K562 (cell line): Measurements from ENCODE around the gene IGFBP7. TPM values are rescaled to one million over a fixed set of nuclear protein-coding genes. Genes with fewer than 3 reads are reported as not detected.

ENCODE experiments used
- ATAC-seq: fragments of 200-7000 bp; cut with Tn5 transposase; 3 replicates; pipeline ENCODE4 v1.9.1; 2020; ENCODE audit warnings: moderate library complexity
- BruUV-seq: library from RNA; stranded (reverse); fragments of 400-500 nt; replicated peaks from 2 replicates; lab custom pipeline; 2021; lab: Mats Ljungman, UMichigan
- CTCF ChIA-PET: fragments of 300-600 bp; formaldehyde crosslinking; extraction: SDS; loops from one replicate; lab custom pipeline; 2021; ENCODE audit warnings: low intra/inter-chr PET ratio; lab: Yijun Ruan, JAX
- POLR2A ChIA-PET: fragments of 300-600, 350-650 bp; sonication (Branson Sonifier 250); formaldehyde crosslinking; extraction: SDS; loops from one replicate; lab custom pipeline; 2021; ENCODE audit warnings: antibody characterized with exemption, inconsistent platforms; lab: Yijun Ruan, JAX
- DNase-seq, 4 experiments: peaks; one replicate each; pipeline versions ENCODE4 v3.0.0 to v3.0.0-alpha.2; 2011 to 2018; ENCODE audit warnings: low spot score in 3 of 4, mixed read lengths in 3 of 4; ENCODE audit errors: extremely low read depth in 1 of 4
- FAIRE-seq: peaks from 2 replicates; lab custom pipeline; 2011; peaks lifted over from hg19 to GRCh38; lab: Jason Lieb, UNC
- H2AFZ ChIP-seq: 2 replicates; pipeline ENCODE4 v1.6.0; 2011; ENCODE audit warnings: low read depth, low read length, control low read depth, inconsistent platforms
- H3K27ac ChIP-seq: fragments of 200-600 bp; 3 replicates; pipeline ENCODE4 v1.8.0; 2011; ENCODE audit warnings: low read depth, mild to moderate bottlenecking, control low read depth, inconsistent platforms, low read length, moderate library complexity, mixed read lengths; ENCODE audit errors: extremely low read depth
- H3K27me3 ChIP-seq, 2 experiments: fragments of 300-600 bp in 1 of 2; 2 replicates in 1 of 2; 3 replicates in 1 of 2; pipeline versions ENCODE4 v1.6.0 to v1.8.0; 2011; ENCODE audit warnings: inconsistent platforms in 2 of 2, low read length in 2 of 2, mild to moderate bottlenecking in 1 of 2, mixed read lengths in 1 of 2, moderate library complexity in 1 of 2; ENCODE audit not compliant: control insufficient read depth in 2 of 2, insufficient read depth in 2 of 2
- H3K36me3 ChIP-seq: fragments of 300-600 bp; 3 replicates; pipeline ENCODE4 v1.8.0; 2011; ENCODE audit warnings: mild to moderate bottlenecking, low read length, inconsistent platforms; ENCODE audit not compliant: control insufficient read depth, insufficient read depth
- H3K4me1 ChIP-seq, 2 experiments: fragments of 200-600 bp in 1 of 2; replicated peaks in 1 of 2; 2 replicates in 1 of 2; 3 replicates in 1 of 2; pipeline versions ENCODE4 v1.5.1 to v1.8.0; 2011; ENCODE audit warnings: inconsistent platforms in 2 of 2, low read length in 2 of 2, mild to moderate bottlenecking in 1 of 2, mixed read lengths in 1 of 2, moderate library complexity in 1 of 2; ENCODE audit not compliant: control insufficient read depth in 2 of 2, insufficient read depth in 2 of 2
- H3K4me2 ChIP-seq: 2 replicates; pipeline ENCODE4 v1.6.1; 2011; ENCODE audit warnings: low read length, control low read depth, inconsistent platforms, mixed read lengths; ENCODE audit not compliant: insufficient read depth
- H3K4me3 ChIP-seq: fragments of 200-600 bp; sonication (generic), shearing (Covaris generic); 2 replicates; pipeline ENCODE4 v1.5.1; 2016; ENCODE audit warnings: control low read depth, inconsistent platforms
- H3K79me2 ChIP-seq: fragments of 200-600 bp; 3 replicates; pipeline ENCODE4 v1.8.0; 2011; ENCODE audit warnings: low read length, inconsistent platforms; ENCODE audit not compliant: control insufficient read depth, insufficient read depth
- H3K9ac ChIP-seq, 2 experiments: 2 replicates each; pipeline versions ENCODE4 v1.6.0 to v1.6.1; 2011; ENCODE audit warnings: low read depth in 2 of 2, low read length in 2 of 2, control low read depth in 1 of 2, inconsistent platforms in 1 of 2, mild to moderate bottlenecking in 1 of 2, mixed read lengths in 1 of 2; ENCODE audit not compliant: insufficient read depth in 1 of 2
- H3K9me1 ChIP-seq: one replicate; pipeline ENCODE4 v1.6.0; 2011; ENCODE audit warnings: inconsistent platforms, mild to moderate bottlenecking, low read length, moderate library complexity; ENCODE audit not compliant: control insufficient read depth, insufficient read depth
- H3K9me3 ChIP-seq: replicated peaks from 2 replicates; pipeline ENCODE4 v1.5.1; 2011; ENCODE audit warnings: low read depth, low read length, inconsistent platforms; ENCODE audit not compliant: control insufficient read depth, insufficient read depth
- H4K20me1 ChIP-seq: replicated peaks from 2 replicates; pipeline ENCODE4 v1.6.1; 2011; ENCODE audit warnings: low read length, inconsistent platforms, mixed read lengths; ENCODE audit not compliant: control insufficient read depth, insufficient read depth
- ATF3 ChIP-seq, 2 experiments: fragments of 450-650 bp in 1 of 2; sonication (generic) in 1 of 2; formaldehyde crosslinking in 1 of 2; IDR thresholded peaks in 1 of 2; conservative IDR thresholded peaks in 1 of 2; 2 replicates each; pipeline versions ENCODE4 v1.6.1 to v1.8.1; 2016 to 2023; ENCODE audit warnings: mild to moderate bottlenecking in 2 of 2, moderate library complexity in 2 of 2, inconsistent platforms in 1 of 2, missing genetic modification reagents in 1 of 2
- CCAR2 ChIP-seq: fragments of 200-400 bp; formaldehyde crosslinking; IDR thresholded peaks from 2 replicates; pipeline ENCODE4 v1.6.1; 2017; ENCODE audit warnings: mild to moderate bottlenecking, low read depth, low read length
- CEBPG ChIP-seq, 3 experiments: fragments of 200-800 bp in 1 of 3; sonication (Bioruptor generic) in 1 of 3; sonication (generic) in 1 of 3; formaldehyde crosslinking in 1 of 3; IDR thresholded peaks in 2 of 3; conservative IDR thresholded peaks in 1 of 3; 2 replicates each; pipeline versions ENCODE4 v1.6.1 to v1.8.0; 2016 to 2022; ENCODE audit warnings: missing compliant biosample characterization in 2 of 3, missing genetic modification characterization in 2 of 3, mild to moderate bottlenecking in 1 of 3, missing genetic modification reagents in 1 of 3
- DACH1 ChIP-seq: fragments of 450-650 bp; IDR thresholded peaks from 2 replicates; pipeline ENCODE4 v1.6.1; 2018; ENCODE audit not compliant: partially characterized antibody
- NFATC3 ChIP-seq: fragments of 450-650 bp; IDR thresholded peaks from 2 replicates; pipeline ENCODE4 v1.6.1; 2017; ENCODE audit warnings: mild to moderate bottlenecking
- WGBS: fragments of 100-300 bp; shearing (Covaris generic); methylation state at CpG from one replicate; pipeline ENCODE4 v1.1.6; 2016; ENCODE audit warnings: low coverage, mixed read lengths; ENCODE audit not compliant: insufficient coverage; ENCODE audit errors: missing lambda C conversion rate; 5-methylcytosine and 5-hydroxymethylcytosine counted together
- in situ Hi-C: fragments of 300-500 bp; cut with MboI; formaldehyde crosslinking; loops from 4 replicates; pipeline ENCODE4 v1.15.0; 2018; ENCODE audit warnings: inconsistent platforms, mixed read lengths
- intact Hi-C: fragments of 100-400 bp; cut with micrococcal nuclease; formaldehyde crosslinking; loops from 2 replicates; pipeline ENCODE4 v1.14.2; 2022
- polyA plus RNA-seq, 8 experiments: library from polyadenylated mRNA; depleted of rRNA in 4 of 8; stranded (reverse) in 5 of 8; unstranded in 3 of 8; fragments of >200 nt; fragmentation: Nextera tagmentation in 2 of 8; fragmentation: Illumina TruSeq in 1 of 8; extraction: Ambion mirVana in 2 of 8; extraction: Trizol in 1 of 8; gene quantifications; 2 replicates each; pipeline versions ENCODE4 v1.2.1 to v1.2.3, GENCODE V29; 2011 to 2014; ENCODE audit warnings: inconsistent platforms in 1 of 8, missing spikeins in 1 of 8
- total RNA-seq, 7 experiments: library from RNA; depleted of rRNA in 6 of 7; stranded (reverse); fragments of >200 nt in 6 of 7; fragmentation: Illumina TruSeq in 2 of 7; extraction: Trizol in 2 of 7; gene quantifications; 2 replicates each; pipeline versions ENCODE4 v1.2.1 to v1.2.3, GENCODE V29; 2011 to 2021; ENCODE audit warnings: low replicate concordance in 1 of 7
- TF ChIP-seq, protein P1 (sequence below): fragments of 250-450 bp; sonication (Bioruptor Pico); IDR thresholded peaks from 2 replicates; pipeline ENCODE4 v1.4.0; 2020; ENCODE audit warnings: mild to moderate bottlenecking, moderate library complexity

IGFBP7 gene
- total and polyA plus RNA-seq, 9 of the 15 experiments (the other 6 are each of a cell fraction or from before 2014, with no cell fraction given) = 0.27 to 0.49 (median 0.29) TPM; not detected in 6

- TF ChIP-seq, protein P1, sequence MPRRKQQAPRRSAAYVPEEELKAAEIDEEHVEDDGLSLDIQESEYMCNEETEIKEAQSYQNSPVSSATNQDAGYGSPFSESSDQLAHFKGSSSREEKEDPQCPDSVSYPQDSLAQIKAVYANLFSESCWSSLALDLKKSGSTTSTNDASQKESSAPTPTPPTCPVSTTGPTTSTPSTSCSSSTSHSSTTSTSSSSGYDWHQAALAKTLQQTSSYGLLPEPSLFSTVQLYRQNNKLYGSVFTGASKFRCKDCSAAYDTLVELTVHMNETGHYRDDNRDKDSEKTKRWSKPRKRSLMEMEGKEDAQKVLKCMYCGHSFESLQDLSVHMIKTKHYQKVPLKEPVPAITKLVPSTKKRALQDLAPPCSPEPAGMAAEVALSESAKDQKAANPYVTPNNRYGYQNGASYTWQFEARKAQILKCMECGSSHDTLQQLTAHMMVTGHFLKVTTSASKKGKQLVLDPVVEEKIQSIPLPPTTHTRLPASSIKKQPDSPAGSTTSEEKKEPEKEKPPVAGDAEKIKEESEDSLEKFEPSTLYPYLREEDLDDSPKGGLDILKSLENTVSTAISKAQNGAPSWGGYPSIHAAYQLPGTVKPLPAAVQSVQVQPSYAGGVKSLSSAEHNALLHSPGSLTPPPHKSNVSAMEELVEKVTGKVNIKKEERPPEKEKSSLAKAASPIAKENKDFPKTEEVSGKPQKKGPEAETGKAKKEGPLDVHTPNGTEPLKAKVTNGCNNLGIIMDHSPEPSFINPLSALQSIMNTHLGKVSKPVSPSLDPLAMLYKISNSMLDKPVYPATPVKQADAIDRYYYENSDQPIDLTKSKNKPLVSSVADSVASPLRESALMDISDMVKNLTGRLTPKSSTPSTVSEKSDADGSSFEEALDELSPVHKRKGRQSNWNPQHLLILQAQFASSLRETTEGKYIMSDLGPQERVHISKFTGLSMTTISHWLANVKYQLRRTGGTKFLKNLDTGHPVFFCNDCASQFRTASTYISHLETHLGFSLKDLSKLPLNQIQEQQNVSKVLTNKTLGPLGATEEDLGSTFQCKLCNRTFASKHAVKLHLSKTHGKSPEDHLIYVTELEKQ (CRISPR knock-in tag) = no peak
- TF ChIP-seq CEBPG (CRISPR knock-in tag; IDR thresholded peaks at IDR 0.05) (no peak), CEBPG (tag; conservative IDR thresholded peaks at IDR 0.05 in 1 of 2, IDR thresholded peaks at IDR 0.05 in 1 of 2) (no peak), DACH1 (no peak), NFATC3 (no peak)
These were observed 123.2 kb downstream of the IGFBP7 start (continued) for GRCh38 chr4:56986952-56987351.

GRCh38 chr4:56986192-56986591 lies 124.0 kb downstream of the IGFBP7 start:
- peaks cover 13% of the 10 kb centered on the region in 2 experiments; a peak in 4 of 5 replicates for H3K4me1 ChIP-seq
- H3K9me3 ChIP-seq = no peaks in the 10 kb centered on the region
- no peak overlapping the region for H3K4me2 ChIP-seq
- in situ Hi-C loops (no loop called here), intact Hi-C loops (no loop called here)
- H4K20me1 ChIP-seq = peaks cover 16% of the 10 kb centered on the region
- BruUV-seq = no TSS peak
- no peak for TF ChIP-seq CCAR2
- no peak for TF ChIP-seq CEBPG (CRISPR knock-in tag; IDR thresholded peaks at IDR 0.05)
- peak; percentile 15 to 81; a peak in 2 of 4 replicates for TF ChIP-seq CEBPG (tag; conservative IDR thresholded peaks at IDR 0.05 in 1 of 2, IDR thresholded peaks at IDR 0.05 in 1 of 2)
- peak; percentile 82 for TF ChIP-seq ATF3 (IDR thresholded peaks at IDR 0.05)
- TF ChIP-seq ATF3 (CRISPR knock-in tag; conservative IDR thresholded peaks at IDR 0.05) = no peak
- WGBS = 55% methylated on average over 1 of the region's 1 CpG
- CTCF ChIA-PET = no interaction called here
- H3K27me3 ChIP-seq = no peaks in the 10 kb centered on the region
- POLR2A ChIA-PET = no interaction called here
- H2AFZ ChIP-seq = no peak overlapping the region
- no peak overlapping the region for H3K27ac ChIP-seq
- H3K9me1 ChIP-seq = peaks cover 6% of the 10 kb centered on the region
- H3K79me2 ChIP-seq = peaks cover 98% of the 10 kb centered on the region
- ATAC-seq (no peak), DNase-seq (no peak), FAIRE-seq (no peak)
- H3K4me3 ChIP-seq = no peak overlapping the region
- no peak overlapping the region for H3K9ac ChIP-seq
- peaks cover 83% of the 10 kb centered on the region for H3K36me3 ChIP-seq
